ENCODE data around the gene FAM118B. TPM values are rescaled to one million over a fixed set of nuclear protein-coding genes. Genes with fewer than 3 reads are reported as not detected.

Gene FAM118B
- total and polyA plus RNA-seq, 2 of the 4 experiments (the other 2 are of a cell fraction) = 20.0 to 27.2 TPM

- no peak overlapping the region for H2BK5ac ChIP-seq (ENCODE audit: low read depth, low read length, poor library complexity, severe bottlenecking)
- H3K4me2 ChIP-seq (ENCODE audit: low read depth, low read length) = no peak overlapping the region
- no peak overlapping the region for H2BK15ac ChIP-seq (ENCODE audit: low read depth, low read length)
- in situ Hi-C loops (cut with MboI; ENCODE audit: low sequenced_read_pairs) = no loop called here
- H2AFZ ChIP-seq (replicated peaks; ENCODE audit: low read length, poor library complexity) = no peak overlapping the region
- no peak overlapping the region for H3K56ac ChIP-seq (ENCODE audit: extremely low read depth, insufficient read depth, low read length)
- no peak overlapping the region for H3K18ac ChIP-seq (ENCODE audit: low read depth, low read length)
- BruUV-seq (replicated peaks) = no TSS peak
- no peak overlapping the region for H3K9ac ChIP-seq (ENCODE audit: low read depth, low read length)
- no peak overlapping the region for H2AK5ac ChIP-seq (ENCODE audit: low read depth, low read length)
- no peak overlapping the region for H3K4ac ChIP-seq (ENCODE audit: low read depth, low read length)
- intact Hi-C loops (cut with micrococcal nuclease) = no loop called here
- no peak overlapping the region for H2BK20ac ChIP-seq (ENCODE audit: low read depth, low read length)
- no peak overlapping the region for H4K5ac ChIP-seq (ENCODE audit: low read depth, low read length)
- WGBS, 2 experiments (ENCODE audit: extremely low coverage in 2 of 2, insufficient read length in 1 of 2) = no CpG with 5 or more reads among the region's 6 CpGs
- H3K4me3 ChIP-seq (ENCODE audit: insufficient read depth, low read depth, low read length) = no peak overlapping the region
- H2BK120ac ChIP-seq (ENCODE audit: low read depth, low read length) = no peak overlapping the region
- DNase-seq (no peak), ATAC-seq (ENCODE audit: low read depth) (no peak)
- H3K4me1 ChIP-seq (ENCODE audit: control insufficient read depth, insufficient read depth, low read length) = peaks cover 3% of the 10 kb centered on the region
- no peak overlapping the region for H4K91ac ChIP-seq (ENCODE audit: insufficient read depth, low read depth, low read length)
- ChIA-PET CTCF (no interaction called here), POLR2A (ENCODE audit: unreplicated experiment) (no interaction called here)
- H3K14ac ChIP-seq (replicated peaks; ENCODE audit: low read depth, low read length) = no peak overlapping the region
- H4K8ac ChIP-seq (ENCODE audit: low read depth in 2 of 2, low read length in 2 of 2) = no peak overlapping the region
- dilution Hi-C loops (cut with HindIII; ENCODE audit: low sequenced_read_pairs, unreplicated experiment) = no loop called here
- peaks cover 21 to 51% of the 10 kb centered on the region in 2 experiments for H3K79me1 ChIP-seq (ENCODE audit: low read depth in 1 of 2, low read length in 2 of 2)
- TF ChIP-seq MAZ (IDR thresholded peaks at IDR 0.05; ENCODE audit: borderline replicate concordance, low read depth, low read length) (no peak), NFE2L2 (IDR thresholded peaks at IDR 0.05; ENCODE audit: low read depth, low read length) (no peak), MXI1 (IDR thresholded peaks at IDR 0.05; ENCODE audit: borderline replicate concordance, low read depth, low read length) (no peak), POLR2A (IDR thresholded peaks at IDR 0.05; ENCODE audit: low read depth, low read length) (no peak), MAFK (IDR thresholded peaks at IDR 0.05; ENCODE audit: low read depth, low read length) (no peak), RFX5 (IDR thresholded peaks at IDR 0.05; ENCODE audit: low read depth, low read length) (no peak), CTCF (conservative IDR thresholded peaks at IDR 0.05; ENCODE audit: low read depth, low read length) (no peak), ELK1 (IDR thresholded peaks at IDR 0.05; ENCODE audit: borderline replicate concordance, low read depth, low read length) (no peak), CHD1 (IDR thresholded peaks at IDR 0.05; ENCODE audit: low read depth, low read length) (no peak)
- H3K27ac ChIP-seq (ENCODE audit: insufficient read depth, low read length) = no peak overlapping the region
- H3K9me1 ChIP-seq (ENCODE audit: insufficient read depth, low read length) = peaks cover 14% of the 10 kb centered on the region
- no peak overlapping the region for H2AK9ac ChIP-seq (replicated peaks; ENCODE audit: low read depth, low read length, poor library complexity)
- peaks cover 15% of the 10 kb centered on the region for H4K20me1 ChIP-seq (ENCODE audit: insufficient read depth, low read length)
- H3K36me3 ChIP-seq (ENCODE audit: control insufficient read depth, insufficient read depth, low read length) = peaks cover 45% of the 10 kb centered on the region
- H3K9me3 ChIP-seq (ENCODE audit: control insufficient read depth, insufficient read depth, low read length) = no peaks in the 10 kb centered on the region
- H3K23ac ChIP-seq (ENCODE audit: low read depth, low read length) = no peak overlapping the region
- no peaks in the 10 kb centered on the region for H3K27me3 ChIP-seq (ENCODE audit: control insufficient read depth, insufficient read depth, low read length)
Observed at GRCh38 chr11:126262216-126262615, 50.6 kb downstream of the FAM118B start.
